ENCODE measurements around the gene MKRN2OS. TPM values are rescaled to one million over a fixed set of nuclear protein-coding genes. Genes with fewer than 3 reads are reported as not detected.

The MKRN2OS gene
- total RNA-seq, 2 experiments from 2014 or later: not detected

DNA sequence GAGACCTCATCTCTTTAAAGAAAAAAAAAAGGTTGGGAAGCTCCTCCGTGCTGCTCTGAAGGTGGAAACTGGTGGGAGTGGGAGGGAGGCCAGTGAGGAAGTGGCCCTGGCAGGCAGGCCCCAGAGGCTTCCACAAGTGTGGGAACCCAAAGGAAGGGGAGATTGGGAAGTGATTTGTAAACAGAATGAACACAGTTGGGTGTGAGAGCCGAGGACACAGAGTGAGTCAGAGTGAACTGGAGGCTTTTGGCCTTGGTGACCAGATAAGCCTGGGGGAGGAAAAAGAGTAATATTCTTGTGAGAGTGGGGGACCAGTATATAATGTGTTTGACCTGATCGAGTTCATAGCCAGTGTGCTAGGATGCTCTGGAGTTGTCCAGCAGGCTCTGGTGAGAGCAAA lies 34.6 kb upstream of the MKRN2OS start:
- ATAC-seq (no peak), DNase-seq (no peak)
- Mint-ChIP-seq H3K9me3 (ENCODE audit: insufficient read depth) (no peaks in the 10 kb centered on the region), H3K27ac (no peak overlapping the region), H3K27me3 (ENCODE audit: low read depth) (no peaks in the 10 kb centered on the region), H3K36me3 (ENCODE audit: low read depth) (peaks cover 74% of the 10 kb centered on the region), H3K4me3 (no peak overlapping the region), H3K4me1 (ENCODE audit: low read depth) (no peaks in the 10 kb centered on the region)
- CTCF ChIA-PET: no interaction called here
- POLR2A ChIA-PET: no interaction called here

DNA sequence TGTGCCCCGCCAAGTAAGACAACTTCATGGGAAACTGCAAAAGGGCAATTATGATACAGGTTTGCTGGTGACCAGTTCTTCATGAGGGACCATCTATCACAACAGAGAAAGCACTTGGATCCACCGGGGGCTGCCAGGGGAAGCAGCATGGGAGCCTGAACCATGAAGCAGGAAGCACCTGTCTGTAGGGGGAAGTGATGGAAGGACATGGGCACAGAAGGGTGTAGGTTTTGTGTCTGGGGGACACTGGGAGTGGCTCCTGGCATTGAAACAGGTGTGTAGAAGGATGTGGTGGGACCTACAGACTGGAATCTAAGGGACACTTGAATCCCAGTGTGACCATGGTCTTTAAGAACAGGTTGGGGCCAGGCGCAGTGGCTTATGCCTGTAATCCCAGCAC lies 34.2 kb upstream of the MKRN2OS start:
- ChIA-PET CTCF (interaction anchor here (0.9 to 1.4 kb wide), 3 partner anchors 9 to 38 kb away, joined by 3 to 4 read pairs (median 3); no protein-coding TSS in a partner anchor), POLR2A (interaction anchor here (0.7 kb wide), 1 partner anchor 742 kb away, joined by 3 read pairs; no protein-coding TSS in a partner anchor)
- peaks cover 74% of the 10 kb centered on the region for H3K36me3 Mint-ChIP-seq (ENCODE audit: low read depth)
- DNase-seq: no peak
- no peaks in the 10 kb centered on the region for H3K4me1 Mint-ChIP-seq (ENCODE audit: low read depth)
- H3K9me3 Mint-ChIP-seq (ENCODE audit: insufficient read depth): no peaks in the 10 kb centered on the region
- ATAC-seq: no peak
- H3K4me3 Mint-ChIP-seq: no peak overlapping the region
- H3K27ac Mint-ChIP-seq: no peak overlapping the region
- no peaks in the 10 kb centered on the region for H3K27me3 Mint-ChIP-seq (ENCODE audit: low read depth)

DNA sequence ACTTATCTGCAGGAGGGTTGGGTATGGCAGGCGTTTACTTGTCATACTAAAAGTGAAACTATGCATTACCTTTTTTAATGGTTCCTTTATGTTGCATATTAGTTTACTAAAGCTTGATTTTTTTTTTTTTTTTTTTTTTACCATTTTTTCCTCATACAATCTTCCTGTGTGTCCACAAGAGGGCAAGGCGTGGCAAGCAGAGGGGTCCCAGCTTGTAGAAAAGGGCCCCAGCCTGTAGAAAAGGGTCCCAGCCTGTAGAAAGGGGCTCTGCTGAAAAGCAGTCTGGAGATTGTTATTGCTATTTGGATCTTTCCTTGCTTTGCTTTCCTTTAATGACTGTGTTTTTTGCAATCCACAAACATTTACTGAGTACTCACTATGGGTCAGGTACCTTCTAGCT lies 33.4 kb upstream of the MKRN2OS start:
- Mint-ChIP-seq H3K4me3 (no peak overlapping the region), H3K27me3 (ENCODE audit: low read depth) (no peaks in the 10 kb centered on the region), H3K27ac (no peak overlapping the region), H3K4me1 (ENCODE audit: low read depth) (no peaks in the 10 kb centered on the region), H3K36me3 (ENCODE audit: low read depth) (peaks cover 73% of the 10 kb centered on the region), H3K9me3 (ENCODE audit: insufficient read depth) (no peaks in the 10 kb centered on the region)
- CTCF ChIA-PET: interaction anchor here (0.6 to 1.4 kb wide), 5 partner anchors 10 to 141 kb away, joined by 3 to 4 read pairs (median 3); no protein-coding TSS in a partner anchor
- no peak for DNase-seq
- POLR2A ChIA-PET: interaction anchor here (0.7 kb wide), 1 partner anchor 741 kb away, joined by 3 read pairs; no protein-coding TSS in a partner anchor
- ATAC-seq: no peak

DNA sequence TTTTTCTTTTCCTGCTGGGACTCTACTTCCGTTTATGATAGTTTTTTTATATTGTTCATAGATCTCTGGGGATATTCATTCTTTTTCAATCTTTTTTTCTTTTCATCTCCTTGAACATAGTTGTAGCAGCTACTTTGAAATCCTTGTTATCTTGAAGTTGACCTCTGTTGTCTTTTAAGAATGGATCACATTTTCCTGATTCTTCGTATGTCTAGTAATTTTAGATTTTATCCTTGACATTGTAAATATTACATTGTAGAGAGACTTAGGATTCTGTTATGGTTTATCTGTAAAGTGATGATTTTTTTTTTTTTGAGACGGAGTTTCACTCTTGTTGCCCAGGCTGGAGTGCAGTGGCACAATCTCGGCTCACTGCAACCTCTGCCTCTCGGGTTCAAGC lies 32.1 kb upstream of the MKRN2OS start:
- H3K36me3 Mint-ChIP-seq (ENCODE audit: low read depth): peaks cover 72% of the 10 kb centered on the region
- no peaks in the 10 kb centered on the region for H3K4me1 Mint-ChIP-seq (ENCODE audit: low read depth)
- POLR2A ChIA-PET: no interaction called here
- DNase-seq (no peak), ATAC-seq (no peak)
- H3K27me3 Mint-ChIP-seq (ENCODE audit: low read depth): no peaks in the 10 kb centered on the region
- CTCF ChIA-PET: interaction anchor here (1.4 to 1.6 kb wide), 2 partner anchors 10 to 142 kb away, joined by 4 to 5 read pairs; no protein-coding TSS in a partner anchor
- no peak overlapping the region for H3K4me3 Mint-ChIP-seq
- H3K9me3 Mint-ChIP-seq (ENCODE audit: insufficient read depth): no peaks in the 10 kb centered on the region
- H3K27ac Mint-ChIP-seq: no peak overlapping the region

DNA sequence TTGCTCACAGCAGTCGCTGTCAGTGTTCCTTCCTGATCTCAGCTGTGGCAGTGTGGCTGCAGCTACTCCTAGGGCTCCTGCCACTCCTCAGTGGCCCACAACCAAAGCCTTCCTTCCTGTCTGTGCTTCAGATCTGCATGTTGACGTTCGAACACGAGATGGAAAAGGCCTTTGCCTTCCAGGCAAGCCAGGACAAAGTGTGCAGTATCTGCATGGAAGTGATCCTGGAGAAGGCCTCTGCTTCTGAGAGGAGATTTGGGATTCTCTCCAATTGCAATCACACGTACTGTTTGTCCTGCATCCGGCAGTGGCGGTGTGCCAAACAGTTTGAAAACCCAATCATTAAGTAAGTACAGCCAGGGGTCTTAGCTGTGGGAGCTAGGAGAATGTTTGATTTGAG lies 29.4 kb upstream of the MKRN2OS start:
- H3K4me1 Mint-ChIP-seq (ENCODE audit: low read depth): no peaks in the 10 kb centered on the region
- DNase-seq (no peak), ATAC-seq (no peak)
- no peak overlapping the region for H3K4me3 Mint-ChIP-seq
- no peaks in the 10 kb centered on the region for H3K27me3 Mint-ChIP-seq (ENCODE audit: low read depth)
- H3K27ac Mint-ChIP-seq: no peak overlapping the region
- POLR2A ChIA-PET: interaction anchor here (1.1 kb wide), 1 partner anchor 15 kb away, joined by 4 read pairs; no protein-coding TSS in a partner anchor
- CTCF ChIA-PET: no interaction called here
- H3K36me3 Mint-ChIP-seq (ENCODE audit: low read depth): peaks cover 78% of the 10 kb centered on the region
- no peaks in the 10 kb centered on the region for H3K9me3 Mint-ChIP-seq (ENCODE audit: insufficient read depth)

DNA sequence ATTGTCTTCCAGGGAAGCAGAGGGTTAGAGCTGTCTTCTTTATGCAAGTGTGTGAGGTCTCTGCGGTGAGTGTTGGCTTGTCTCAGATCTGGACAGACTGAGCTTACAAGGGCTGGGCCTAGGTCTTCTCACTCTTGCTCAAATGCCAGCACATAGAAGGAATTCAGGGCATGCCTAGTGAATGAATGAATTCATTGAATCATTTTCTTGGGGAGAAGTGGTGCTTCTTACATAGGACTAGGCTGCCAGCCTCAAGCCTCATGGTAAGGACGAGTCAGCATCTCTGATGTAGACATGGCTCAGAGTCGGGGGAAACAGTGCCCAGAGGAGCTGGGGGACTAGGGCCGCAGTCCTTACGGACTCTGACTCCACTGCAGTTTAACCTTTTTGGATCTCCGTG lies 28.8 kb upstream of the MKRN2OS start:
- DNase-seq (no peak), ATAC-seq (no peak)
- Mint-ChIP-seq H3K4me1 (ENCODE audit: low read depth) (no peaks in the 10 kb centered on the region), H3K27ac (peak overlapping the region; percentile 24), H3K4me3 (no peak overlapping the region), H3K9me3 (ENCODE audit: insufficient read depth) (no peaks in the 10 kb centered on the region), H3K27me3 (ENCODE audit: low read depth) (no peaks in the 10 kb centered on the region), H3K36me3 (ENCODE audit: low read depth) (peaks cover 76% of the 10 kb centered on the region)
- POLR2A ChIA-PET: interaction anchor here (1.1 kb wide), 1 partner anchor 15 kb away, joined by 4 read pairs; no protein-coding TSS in a partner anchor
- CTCF ChIA-PET: no interaction called here

DNA sequence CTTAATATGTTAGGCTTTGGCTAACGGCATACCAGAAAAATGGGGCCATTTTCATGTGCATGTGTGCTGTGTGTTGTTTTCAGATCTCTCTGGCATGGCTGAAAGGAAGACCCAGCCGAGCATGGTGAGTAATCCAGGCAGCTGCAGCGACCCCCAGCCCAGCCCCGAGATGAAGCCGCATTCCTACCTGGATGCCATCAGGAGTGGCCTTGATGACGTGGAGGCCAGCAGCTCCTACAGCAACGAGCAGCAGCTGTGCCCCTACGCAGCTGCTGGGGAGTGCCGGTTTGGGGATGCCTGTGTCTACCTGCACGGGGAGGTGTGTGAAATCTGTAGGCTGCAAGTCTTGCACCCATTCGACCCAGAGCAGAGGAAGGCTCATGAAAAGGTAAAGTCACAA lies 26.7 kb upstream of the MKRN2OS start:
- Mint-ChIP-seq H3K27me3 (ENCODE audit: low read depth) (no peaks in the 10 kb centered on the region), H3K4me3 (no peak overlapping the region), H3K4me1 (ENCODE audit: low read depth) (no peaks in the 10 kb centered on the region), H3K9me3 (ENCODE audit: insufficient read depth) (no peaks in the 10 kb centered on the region), H3K36me3 (ENCODE audit: low read depth) (peaks cover 66% of the 10 kb centered on the region), H3K27ac (no peak overlapping the region)
- POLR2A ChIA-PET: no interaction called here
- no peak for ATAC-seq
- DNase-seq: no peak
- CTCF ChIA-PET: no interaction called here

DNA sequence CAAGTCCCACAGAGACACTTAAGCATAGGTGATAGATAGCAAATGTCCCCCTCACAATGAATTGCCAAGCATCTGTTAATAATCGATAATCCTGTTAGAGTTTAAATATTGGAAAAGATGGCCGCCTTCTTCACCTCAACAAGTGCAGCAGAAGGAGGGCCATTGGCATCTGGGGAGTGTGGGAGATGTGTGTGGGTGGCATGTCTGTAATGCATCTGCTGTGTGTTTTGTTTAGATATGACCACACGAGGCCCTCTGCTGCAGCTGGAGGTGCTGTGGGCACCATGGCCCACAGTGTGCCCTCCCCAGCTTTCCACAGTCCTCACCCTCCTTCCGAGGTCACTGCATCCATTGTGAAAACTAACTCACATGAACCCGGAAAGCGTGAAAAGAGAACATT lies 24.5 kb upstream of the MKRN2OS start:
- peaks cover 64% of the 10 kb centered on the region for H3K36me3 Mint-ChIP-seq (ENCODE audit: low read depth)
- no peaks in the 10 kb centered on the region for H3K27me3 Mint-ChIP-seq (ENCODE audit: low read depth)
- H3K9me3 Mint-ChIP-seq (ENCODE audit: insufficient read depth): no peaks in the 10 kb centered on the region
- peaks cover 6% of the 10 kb centered on the region for H3K4me1 Mint-ChIP-seq (ENCODE audit: low read depth)
- DNase-seq (no peak), ATAC-seq (no peak)
- ChIA-PET POLR2A (no interaction called here), CTCF (no interaction called here)
- no peak overlapping the region for H3K4me3 Mint-ChIP-seq
- H3K27ac Mint-ChIP-seq: no peak overlapping the region

DNA sequence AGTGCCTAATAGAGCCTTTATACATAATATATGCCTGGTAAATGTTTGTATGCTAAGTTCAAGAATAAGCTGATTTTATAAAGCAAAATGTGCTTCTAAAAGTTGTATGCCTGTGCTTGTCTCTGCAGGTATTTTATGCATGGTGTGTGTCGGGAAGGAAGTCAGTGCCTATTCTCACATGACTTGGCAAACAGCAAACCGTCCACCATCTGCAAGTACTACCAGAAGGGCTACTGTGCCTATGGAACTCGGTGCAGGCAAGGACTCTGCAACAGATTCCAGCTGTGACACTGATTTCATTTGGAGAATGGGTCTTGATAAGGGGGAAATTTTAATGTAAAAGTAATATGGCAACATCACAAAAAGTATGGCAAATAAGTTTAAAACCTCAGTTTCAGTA lies 23.4 kb upstream of the MKRN2OS start:
- ATAC-seq: no peak
- Mint-ChIP-seq H3K4me3 (no peak overlapping the region), H3K27ac (no peak overlapping the region), H3K9me3 (ENCODE audit: insufficient read depth) (no peaks in the 10 kb centered on the region), H3K4me1 (ENCODE audit: low read depth) (peaks cover 6% of the 10 kb centered on the region), H3K36me3 (ENCODE audit: low read depth) (peaks cover 59% of the 10 kb centered on the region), H3K27me3 (ENCODE audit: low read depth) (no peaks in the 10 kb centered on the region)
- DNase-seq: no peak
- ChIA-PET CTCF (no interaction called here), POLR2A (no interaction called here)

DNA sequence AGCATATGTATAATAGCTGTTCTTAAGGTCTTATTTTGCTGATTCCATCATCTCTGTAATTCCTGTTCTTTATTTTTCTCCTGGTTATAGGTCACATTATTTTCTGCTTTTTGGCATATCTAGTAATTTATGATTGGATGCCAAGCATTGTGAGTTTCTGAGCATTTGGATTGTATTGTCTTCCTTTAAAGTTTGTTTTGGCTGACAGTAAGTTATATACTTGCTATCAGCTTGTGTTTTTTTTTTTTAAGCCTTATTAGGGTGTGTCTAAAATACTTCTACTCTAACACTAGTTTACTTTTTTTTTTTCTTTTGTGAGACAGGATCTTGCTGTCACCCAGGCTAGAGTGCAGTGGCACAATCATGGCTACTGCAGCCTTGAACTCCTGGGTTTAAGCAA lies 21.7 kb upstream of the MKRN2OS start:
- H3K27ac Mint-ChIP-seq: no peak overlapping the region
- peaks cover 6% of the 10 kb centered on the region for H3K4me1 Mint-ChIP-seq (ENCODE audit: low read depth)
- H3K9me3 Mint-ChIP-seq (ENCODE audit: insufficient read depth): no peaks in the 10 kb centered on the region
- ChIA-PET CTCF (no interaction called here), POLR2A (no interaction called here)
- H3K4me3 Mint-ChIP-seq: no peak overlapping the region
- H3K27me3 Mint-ChIP-seq (ENCODE audit: low read depth): no peaks in the 10 kb centered on the region
- ATAC-seq (no peak), DNase-seq (no peak)
- H3K36me3 Mint-ChIP-seq (ENCODE audit: low read depth): peaks cover 50% of the 10 kb centered on the region

DNA sequence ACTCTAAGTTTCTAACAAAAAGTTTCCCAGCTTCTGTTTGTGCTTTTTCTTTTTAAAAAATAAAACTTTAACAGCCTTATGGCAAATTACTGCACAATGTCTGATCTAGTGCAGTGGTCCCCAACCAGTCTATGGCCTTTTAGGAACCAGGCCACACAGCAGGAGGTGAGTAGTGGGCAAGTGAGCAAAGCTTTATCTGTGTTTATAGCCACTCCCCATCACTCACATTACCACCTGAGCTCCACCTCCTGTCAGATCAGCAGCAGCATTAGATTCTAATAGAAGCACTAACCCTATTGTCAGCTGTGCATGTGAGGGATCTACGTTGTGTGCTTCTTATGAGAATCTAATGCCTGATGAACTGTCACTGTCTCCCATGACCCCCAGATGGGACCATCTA lies 17.2 kb upstream of the MKRN2OS start:
- ATAC-seq (no peak), DNase-seq (no peak)
- Mint-ChIP-seq H3K4me3 (no peak overlapping the region), H3K9me3 (ENCODE audit: insufficient read depth) (no peaks in the 10 kb centered on the region), H3K36me3 (ENCODE audit: low read depth) (peaks cover 22% of the 10 kb centered on the region), H3K27ac (no peak overlapping the region), H3K27me3 (ENCODE audit: low read depth) (no peaks in the 10 kb centered on the region), H3K4me1 (ENCODE audit: low read depth) (peaks cover 42% of the 10 kb centered on the region)
- POLR2A ChIA-PET: no interaction called here
- CTCF ChIA-PET: interaction anchor here (0.6 to 0.8 kb wide), 2 partner anchors 9 to 248 kb away, joined by 3 read pairs; no protein-coding TSS in a partner anchor

DNA sequence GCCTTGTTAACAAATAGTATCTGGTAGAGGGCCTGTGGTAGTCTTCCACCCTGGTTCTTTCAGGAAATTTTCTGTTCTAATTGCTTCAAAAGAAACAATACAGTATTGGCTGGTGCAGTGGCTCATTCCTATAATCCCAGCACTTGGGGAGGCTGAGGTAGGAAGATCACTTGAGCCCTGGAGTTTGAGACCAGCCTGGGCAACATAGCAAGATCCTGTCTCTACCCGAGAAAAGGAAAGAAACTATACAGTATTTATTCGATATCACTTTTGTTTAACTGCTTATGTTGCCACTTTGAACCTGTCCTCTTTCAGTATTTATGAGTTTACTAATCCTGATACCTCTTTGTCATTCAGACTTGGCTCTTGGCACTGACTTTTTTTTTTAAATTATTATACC lies 16.1 kb upstream of the MKRN2OS start:
- H3K27ac Mint-ChIP-seq: no peak overlapping the region
- H3K36me3 Mint-ChIP-seq (ENCODE audit: low read depth): peaks cover 17% of the 10 kb centered on the region
- ChIA-PET CTCF (no interaction called here), POLR2A (interaction anchor here (0.6 to 1.0 kb wide), 3 partner anchors 30 to 101 kb away, joined by 3 read pairs; partner anchors contain the start of gene TSEN2)
- no peaks in the 10 kb centered on the region for H3K9me3 Mint-ChIP-seq (ENCODE audit: insufficient read depth)
- no peak for ATAC-seq
- H3K4me1 Mint-ChIP-seq (ENCODE audit: low read depth): peaks cover 45% of the 10 kb centered on the region
- no peaks in the 10 kb centered on the region for H3K27me3 Mint-ChIP-seq (ENCODE audit: low read depth)
- no peak for DNase-seq
- no peak overlapping the region for H3K4me3 Mint-ChIP-seq

Data from activated CD8-positive, alpha-beta T cell treated with anti-CD3 and anti-CD28 coated beads, Interleukin-2, amount 10 ng/mL, durations not matched to agents 7 days and 5 days (primary cell).